HG02981 (cell line): ENCODE data around the gene AHSP.
"Not testable (repeated sequence)": the region's sequence is repeated elsewhere in the genome, so short reads cannot be mapped to it uniquely, and the experiment has no call there.

Source experiments
- ATAC-seq: cut with Tn5 transposase; IDR thresholded peaks from one replicate; pipeline ENCODE4 v1.9.1; 2021; ENCODE audit warnings: mild to moderate bottlenecking, moderate library complexity; ENCODE audit not compliant: unreplicated experiment

AHSP gene

GRCh38 chr16:31527734-31528274, at the start of gene AHSP:
Gene AHSP, plus strand, starts transcription at chr16:31527900. Its CDS starts 240 bp downstream, at chr16:31528140.
- no peak for ATAC-seq

GRCh38 chr16:31478956-31479355, 48.7 kb upstream of the AHSP start:
- no peak for ATAC-seq

GRCh38 chr16:31479751-31480150, 47.9 kb upstream of the AHSP start:
- ATAC-seq, result no peak

GRCh38 chr16:31480851-31481536, 46.7 kb upstream of the AHSP start:
- no peak for ATAC-seq

- ATAC-seq, result no peak
Measured at GRCh38 chr16:31483081-31483480, 44.6 kb upstream of the AHSP start, which contains the start of gene SLC5A2. Gene SLC5A2, plus strand, starts transcription at chr16:31483123. Its CDS starts 14 bp downstream, at chr16:31483137.

GRCh38 chr16:31484048-31484447, 43.7 kb upstream of the AHSP start:
- ATAC-seq, result not testable (repeated sequence)

- ATAC-seq, result no peak
Measured at GRCh38 chr16:31484491-31485171, 43.1 kb upstream of the AHSP start.

- ATAC-seq, result no peak
Measured at GRCh38 chr16:31485571-31485970, 42.1 kb upstream of the AHSP start.

GRCh38 chr16:31486045-31486444, 41.7 kb upstream of the AHSP start:
- no peak for ATAC-seq

GRCh38 chr16:31487071-31487719, 40.5 kb upstream of the AHSP start:
- peak; percentile 5 for ATAC-seq

- peak; percentile 86 for ATAC-seq
Measured at GRCh38 chr16:31487720-31488467, 39.8 kb upstream of the AHSP start.

GRCh38 chr16:31488468-31489297, 39.0 kb upstream of the AHSP start:
- ATAC-seq, result no peak

- no peak for ATAC-seq
Measured at GRCh38 chr16:31489298-31489564, 38.5 kb upstream of the AHSP start.

GRCh38 chr16:31489616-31490584, 37.8 kb upstream of the AHSP start:
- ATAC-seq, result no peak

GRCh38 chr16:31491778-31492418, 35.8 kb upstream of the AHSP start:
- no peak for ATAC-seq

GRCh38 chr16:31493506-31494125, 34.1 kb upstream of the AHSP start:
- ATAC-seq, result no peak

GRCh38 chr16:31496670-31497069, 31.0 kb upstream of the AHSP start:
- no peak for ATAC-seq

GRCh38 chr16:31498493-31498892, 29.2 kb upstream of the AHSP start:
- no peak for ATAC-seq
